AG08396 (cell line): ENCODE data around the gene PLGRKT.
"Not testable (repeated sequence)": the region's sequence is repeated elsewhere in the genome, so short reads cannot be mapped to it uniquely, and the experiment has no call there.

ENCODE experiments used
- DNase-seq: peaks from one replicate; pipeline ENCODE4 v3.0.0; 2012; ENCODE audit warnings: low spot score, mixed read lengths

Gene PLGRKT

DNA sequence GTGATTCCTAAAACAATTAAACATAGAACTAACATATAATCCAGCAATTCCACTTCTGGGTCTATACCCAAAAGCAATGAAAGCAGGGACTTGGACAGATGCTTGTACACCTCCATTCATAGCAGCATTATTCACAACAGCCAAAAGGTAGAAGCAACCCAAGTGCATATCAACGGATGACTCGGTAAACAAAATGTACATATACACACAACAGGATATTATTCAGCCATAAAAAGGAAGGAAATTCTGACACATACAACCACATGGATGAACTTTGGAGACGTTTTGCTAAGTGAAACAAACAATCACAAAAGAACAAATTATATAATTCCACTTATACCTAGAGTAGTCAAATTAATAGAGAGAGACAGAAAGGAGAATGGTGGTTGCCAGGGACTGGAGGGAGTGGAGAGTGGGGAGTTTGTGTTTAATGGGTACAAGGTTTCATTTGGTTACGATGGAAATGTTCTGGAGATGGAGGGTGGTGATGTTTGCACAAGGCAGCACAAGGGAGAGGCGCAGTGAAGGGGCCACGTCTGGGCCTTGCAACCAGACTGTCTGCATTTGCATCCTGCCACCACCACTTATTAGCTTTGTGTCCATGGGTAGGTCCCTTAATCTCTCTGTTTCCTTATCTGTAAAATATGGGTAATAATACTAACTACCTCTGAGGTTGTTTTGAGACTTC lies 61.8 kb downstream of the PLGRKT start:
- DNase-seq: no peak

DNA sequence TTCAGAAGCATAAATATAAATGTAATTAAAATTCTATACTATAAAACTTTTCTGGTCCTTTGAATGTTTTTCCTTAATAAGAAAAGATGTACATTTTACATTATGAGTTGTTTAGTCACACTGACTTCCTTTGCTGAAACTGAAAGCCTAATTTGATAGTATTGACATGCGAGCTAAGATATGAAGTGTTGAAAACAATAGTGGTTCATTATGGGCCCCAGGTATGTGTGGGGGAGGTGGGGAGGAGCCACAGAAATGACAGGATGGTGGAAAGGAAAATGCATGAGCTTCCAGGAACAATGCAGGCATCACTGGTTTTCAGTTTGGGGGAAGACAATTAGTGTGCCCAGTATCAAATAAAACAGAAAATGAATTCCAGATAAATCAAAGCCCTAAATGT lies 62.6 kb downstream of the PLGRKT start:
- no peak for DNase-seq

DNA sequence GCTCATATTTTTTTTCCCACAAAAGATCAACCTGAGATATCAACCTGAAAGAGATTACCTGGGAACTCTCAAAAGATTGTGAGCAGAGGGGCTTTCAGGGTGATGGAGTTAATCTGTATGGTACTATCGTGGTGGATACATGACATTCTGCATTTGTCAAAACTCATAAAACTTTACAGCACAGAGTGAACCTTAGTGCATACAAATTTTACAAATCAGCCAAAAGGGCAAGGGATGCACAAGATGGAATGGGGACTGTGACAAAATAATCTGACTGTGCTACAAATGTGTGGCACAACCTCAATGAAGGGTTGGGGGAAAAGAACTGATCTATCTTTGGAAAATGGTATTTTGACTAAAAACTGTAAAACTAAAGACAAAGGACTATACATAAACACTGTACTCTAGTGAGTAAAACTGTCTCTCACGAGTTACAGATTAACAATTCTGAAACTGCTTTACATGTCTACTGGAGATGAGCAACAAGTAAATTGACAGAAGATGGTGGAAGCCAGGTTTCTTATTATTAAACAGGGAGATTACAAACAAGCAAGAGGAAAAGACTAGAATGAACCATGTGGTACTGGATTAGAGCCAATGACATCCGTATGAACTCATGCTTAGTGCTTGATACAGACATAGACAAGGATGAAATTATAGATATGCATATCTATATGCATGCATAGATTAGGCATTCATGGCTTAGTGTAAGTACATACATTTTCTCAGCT lies 73.3 kb downstream of the PLGRKT start:
- DNase-seq: no peak

DNA sequence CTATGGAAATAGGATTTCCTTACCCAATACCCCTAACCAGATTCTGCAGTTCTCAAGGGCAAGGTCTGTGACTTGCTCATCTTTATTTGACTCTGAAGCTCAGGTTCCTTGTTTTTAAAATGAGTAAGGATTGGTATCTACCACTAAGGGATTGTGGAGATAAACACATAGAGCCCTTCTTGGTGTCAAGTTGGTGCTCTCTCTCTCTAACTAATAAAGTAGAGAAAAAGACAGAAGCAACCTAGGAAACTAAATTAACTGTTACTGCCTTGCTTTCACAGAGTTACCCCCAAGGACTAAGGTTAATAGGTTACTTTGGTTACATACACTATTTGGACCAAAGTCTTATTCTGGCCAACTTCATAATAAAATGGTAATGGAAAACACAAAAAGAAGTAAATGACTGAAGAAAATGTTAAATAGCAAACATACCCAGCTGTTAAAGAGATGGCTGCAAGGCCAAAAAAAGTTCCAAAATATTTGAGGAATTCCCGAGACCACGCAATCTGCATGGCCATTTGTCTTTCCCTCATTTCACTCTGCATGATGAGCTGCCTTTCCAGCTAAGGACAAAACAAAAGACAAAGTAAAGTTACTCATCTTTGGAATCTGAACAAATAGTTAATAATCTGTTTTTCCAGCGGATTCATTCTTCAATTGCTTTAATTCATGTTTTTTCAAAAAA lies 76.3 kb downstream of the PLGRKT start:
- DNase-seq: no peak

DNA sequence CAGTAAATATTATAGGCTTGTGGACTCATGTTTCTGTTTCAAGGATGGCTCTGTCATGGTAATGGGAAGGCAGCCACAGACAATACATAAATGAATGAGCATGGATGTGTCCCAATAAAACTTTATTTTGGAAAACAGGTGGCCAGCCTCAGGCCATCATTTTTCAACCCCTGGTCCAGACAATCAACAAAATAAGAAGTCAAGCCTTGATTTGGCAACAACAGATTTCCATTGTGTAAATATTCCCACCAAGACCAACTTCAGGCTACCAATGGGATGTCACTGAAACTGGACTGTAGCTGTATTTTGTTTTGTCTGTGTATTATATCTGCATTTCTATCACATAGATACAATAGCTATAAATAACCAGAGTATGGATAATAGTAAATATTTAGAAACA lies 77.4 kb downstream of the PLGRKT start:
- no peak for DNase-seq

DNA sequence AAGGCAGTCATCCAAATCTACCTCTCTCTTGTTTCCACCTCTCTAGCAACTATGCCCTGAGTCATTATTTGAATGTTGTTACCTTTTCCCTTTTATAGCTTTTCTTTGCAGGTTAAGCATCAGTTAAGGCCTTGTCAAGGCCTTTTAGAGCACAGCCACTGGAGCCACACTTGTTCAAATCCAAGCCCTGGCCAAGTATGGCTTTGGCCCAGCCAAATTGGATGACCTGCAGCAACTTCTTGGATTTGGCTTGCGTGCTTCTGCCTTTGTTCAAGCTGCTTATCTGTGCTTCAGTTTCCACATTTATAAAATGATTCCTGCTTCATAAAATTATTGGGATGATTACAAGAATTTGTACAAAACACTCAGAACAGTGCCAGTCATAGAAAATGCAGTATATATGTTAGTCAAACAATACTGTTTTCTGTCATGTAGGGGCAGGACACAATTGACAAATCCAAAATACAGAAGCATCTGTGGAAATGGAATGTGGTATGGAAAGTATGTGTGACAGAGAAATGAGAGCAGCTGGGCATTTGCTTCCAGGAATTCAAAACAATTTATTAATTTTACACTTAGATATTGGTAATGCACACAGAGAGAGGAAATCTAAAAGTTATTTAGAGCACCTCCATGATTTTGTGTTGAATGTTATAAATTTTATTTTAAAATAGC lies 80.2 kb downstream of the PLGRKT start:
- no peak for DNase-seq

DNA sequence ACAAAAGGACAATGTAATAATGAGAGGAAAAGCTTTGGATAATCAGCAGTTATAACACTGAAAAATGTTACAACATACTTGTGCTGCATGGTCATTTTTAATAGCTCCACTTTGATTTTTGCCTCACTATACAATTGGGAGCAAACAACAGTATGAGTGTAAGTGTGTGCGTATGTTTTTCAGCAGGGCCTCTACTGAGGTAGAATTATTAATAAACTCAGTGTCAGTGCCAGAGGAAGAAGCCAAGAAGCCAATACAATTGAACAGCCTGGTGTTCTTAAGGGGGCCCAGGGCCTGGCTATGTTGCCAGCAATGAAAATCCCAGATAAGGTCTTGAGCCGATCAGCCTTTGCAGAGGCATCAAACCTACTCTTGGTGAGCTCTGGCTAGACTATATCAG lies 81.9 kb downstream of the PLGRKT start:
- no peak for DNase-seq

DNA sequence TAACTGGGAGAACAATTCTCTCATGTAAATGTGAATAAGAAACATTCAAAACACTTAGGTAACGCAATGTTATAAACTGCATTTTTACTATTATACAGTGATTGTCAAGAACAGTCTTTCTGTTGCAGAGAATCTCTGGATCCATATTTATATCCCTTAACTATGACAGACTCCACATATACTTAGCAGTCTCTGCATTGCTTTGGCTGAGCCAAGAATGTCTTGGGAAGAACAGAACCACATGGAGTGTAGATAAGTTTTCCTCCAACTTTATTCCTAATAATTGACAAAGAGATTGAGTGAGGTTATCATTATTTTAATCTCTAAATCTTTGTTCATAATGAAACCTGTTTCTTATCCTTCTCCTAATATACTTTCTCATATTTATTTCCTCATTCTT lies 82.5 kb downstream of the PLGRKT start:
- no peak for DNase-seq

DNA sequence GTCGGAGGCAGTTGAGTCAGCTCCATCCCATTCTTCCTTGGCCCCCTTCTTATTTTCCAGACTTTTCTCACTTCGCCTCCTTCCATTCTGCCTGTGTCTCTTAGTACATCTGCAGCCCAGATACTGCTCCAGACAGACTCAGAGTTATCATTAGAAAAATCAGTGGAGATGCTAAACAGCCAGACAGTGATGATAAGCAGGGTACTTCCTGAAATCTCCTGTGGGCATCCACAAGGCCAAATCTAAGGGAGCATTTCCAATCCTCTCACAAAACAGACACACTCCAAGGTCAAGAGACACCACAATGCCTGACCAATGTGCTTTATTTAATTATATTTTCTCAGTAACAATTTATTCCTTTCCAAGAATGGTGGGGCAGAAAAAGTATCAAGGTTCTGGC lies 83.5 kb downstream of the PLGRKT start:
- no peak for DNase-seq

DNA sequence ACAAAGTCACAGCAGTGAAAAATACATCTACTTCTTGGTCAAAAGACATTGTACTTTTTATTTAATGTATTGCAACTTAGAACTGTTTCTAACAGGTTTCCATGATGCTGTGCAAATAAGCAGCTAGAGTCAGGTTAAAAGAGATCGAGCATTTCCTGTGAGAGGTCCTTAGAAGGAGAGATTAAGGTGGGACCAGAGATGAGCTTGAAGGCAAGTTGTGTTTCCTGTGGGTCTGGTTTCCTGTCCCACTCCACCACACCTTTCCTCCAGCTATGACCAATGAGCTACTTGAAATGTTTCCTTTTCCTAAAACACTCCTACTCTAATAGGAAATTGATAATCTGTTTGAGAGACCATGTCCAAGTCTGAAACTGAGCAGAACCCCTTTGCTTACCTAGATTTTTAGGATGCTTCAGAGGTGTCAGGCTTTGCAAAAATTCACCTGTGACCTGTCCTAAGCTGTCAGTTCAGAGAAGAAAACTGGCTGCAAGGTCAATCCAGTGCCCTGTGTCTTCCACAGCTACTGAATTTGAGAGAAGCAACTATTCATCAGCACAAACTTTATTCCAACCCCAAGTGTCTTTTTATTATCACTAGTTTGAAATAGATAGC lies 85.0 kb downstream of the PLGRKT start:
- no peak for DNase-seq

DNA sequence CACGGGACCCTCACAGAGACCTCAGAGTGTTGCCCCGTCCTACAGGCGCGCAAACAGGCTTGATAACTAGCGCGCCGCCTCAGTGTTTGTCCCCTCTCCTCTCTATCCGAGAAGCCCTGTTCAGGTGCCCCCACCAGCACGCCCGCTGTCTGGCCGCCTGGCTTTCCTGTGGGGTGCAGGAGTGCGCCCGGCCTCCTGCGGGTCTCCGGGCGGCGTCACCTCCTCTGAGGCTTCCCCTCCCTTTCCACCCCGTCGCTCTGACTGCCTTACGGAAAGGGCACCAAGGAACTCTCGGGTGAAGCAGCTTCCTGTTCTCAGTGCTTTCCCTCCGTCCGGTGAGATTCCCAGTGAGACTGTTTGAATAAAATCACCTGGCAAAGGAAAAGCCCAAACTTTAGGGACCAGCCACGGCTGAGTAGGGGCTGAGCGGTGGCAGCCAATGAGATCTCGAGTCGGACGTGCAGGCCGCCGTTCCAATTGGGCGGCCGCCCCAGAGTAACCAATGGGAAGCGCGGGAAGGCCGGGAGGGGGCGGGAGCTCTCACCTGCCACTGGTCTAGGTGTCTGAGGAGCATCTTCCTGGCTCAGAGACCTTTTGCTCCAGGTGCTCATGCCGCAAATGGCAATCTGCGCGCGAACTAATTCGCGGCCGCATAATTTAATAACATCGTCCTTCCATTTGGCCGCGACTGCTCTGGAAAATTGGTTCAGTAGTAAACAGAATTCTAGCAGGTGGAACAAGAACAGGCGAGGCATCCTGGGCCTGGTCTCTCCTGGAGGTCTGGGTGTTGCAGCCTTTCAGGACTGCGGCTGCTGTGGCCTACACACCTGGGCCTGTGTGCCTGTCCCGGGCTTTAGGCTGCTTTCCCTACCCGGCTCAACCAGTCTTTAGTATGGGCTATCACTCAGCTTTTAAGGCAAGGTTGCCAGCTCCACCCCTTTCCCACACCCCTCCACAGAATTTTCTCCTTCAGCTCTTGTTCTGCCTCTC lies 98.4 kb downstream of the PLGRKT start, which contains the start of gene RLN1:
RLN1 (minus strand) TSS at position 885 of the 990 bp plus-strand sequence; CDS start at position 755, 130 bp downstream.
- DNase-seq: not testable (repeated sequence)

DNA sequence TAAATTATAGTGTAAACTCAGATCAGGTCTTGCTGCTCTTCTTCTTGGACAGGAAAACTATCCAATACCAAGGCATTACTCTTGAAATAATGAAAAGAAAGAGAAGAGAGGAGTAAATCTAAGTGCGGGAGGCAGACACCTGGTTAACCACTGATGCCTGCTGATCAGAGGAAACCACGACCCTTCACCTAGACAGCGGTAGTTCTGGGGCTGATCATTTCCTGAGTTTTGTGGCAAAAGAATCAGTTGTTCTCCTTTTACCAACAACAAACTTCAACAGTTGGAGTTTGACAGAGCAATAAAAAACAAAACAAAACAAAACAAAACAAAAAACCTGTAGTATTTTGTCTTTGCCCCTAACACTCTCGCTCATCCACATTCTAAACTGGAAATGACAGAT lies 101.0 kb downstream of the PLGRKT start:
- DNase-seq: no peak

DNA sequence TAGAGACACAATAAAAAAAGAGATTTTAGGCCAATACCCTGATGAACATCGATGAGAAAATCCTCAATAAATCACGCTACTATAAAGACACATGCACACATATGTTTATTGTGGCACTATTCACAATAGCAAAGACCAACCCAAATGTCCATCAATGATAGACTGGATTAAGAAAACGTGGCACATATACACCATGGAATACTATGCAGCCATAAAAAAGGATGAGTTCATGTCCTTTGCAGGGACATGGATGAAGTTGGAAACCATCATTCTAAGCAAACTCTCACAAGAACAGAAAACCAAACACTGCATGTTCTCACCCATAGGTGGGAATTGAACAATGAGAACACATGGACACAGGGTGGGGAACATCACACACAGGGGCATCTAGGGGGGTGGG lies 106.4 kb downstream of the PLGRKT start:
- DNase-seq: not testable (repeated sequence)

DNA sequence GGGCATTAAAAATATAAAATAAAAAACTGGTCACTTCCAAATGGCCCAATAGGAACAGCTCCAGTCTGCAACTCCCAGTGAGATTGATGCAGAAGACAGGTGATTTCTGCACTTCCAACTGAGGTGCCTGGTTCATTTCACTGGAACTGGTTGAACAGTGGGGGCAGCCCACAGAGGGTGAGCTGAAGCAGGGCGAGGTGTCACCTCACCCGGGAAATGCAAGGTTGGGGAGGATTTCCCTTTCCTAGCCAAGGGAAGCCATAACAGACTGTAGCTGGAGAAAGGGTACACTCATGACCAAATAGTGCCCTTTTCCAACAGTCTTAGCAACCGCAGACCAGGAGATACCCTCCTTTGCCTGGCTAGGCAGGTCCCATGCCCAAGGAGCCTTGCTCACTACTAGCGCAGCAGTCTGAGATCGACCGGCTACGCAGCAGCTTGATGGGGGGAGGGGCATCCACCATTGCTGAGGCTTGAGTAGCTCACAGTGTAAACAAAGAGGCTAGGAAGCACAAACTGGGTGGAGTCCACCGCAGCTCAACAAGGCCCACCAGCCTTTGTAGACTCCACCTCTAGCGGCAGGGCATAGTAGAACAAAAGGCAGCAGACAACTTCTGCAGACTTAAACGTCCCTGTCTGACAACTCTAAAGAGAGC lies 110.7 kb downstream of the PLGRKT start:
- no peak for DNase-seq

DNA sequence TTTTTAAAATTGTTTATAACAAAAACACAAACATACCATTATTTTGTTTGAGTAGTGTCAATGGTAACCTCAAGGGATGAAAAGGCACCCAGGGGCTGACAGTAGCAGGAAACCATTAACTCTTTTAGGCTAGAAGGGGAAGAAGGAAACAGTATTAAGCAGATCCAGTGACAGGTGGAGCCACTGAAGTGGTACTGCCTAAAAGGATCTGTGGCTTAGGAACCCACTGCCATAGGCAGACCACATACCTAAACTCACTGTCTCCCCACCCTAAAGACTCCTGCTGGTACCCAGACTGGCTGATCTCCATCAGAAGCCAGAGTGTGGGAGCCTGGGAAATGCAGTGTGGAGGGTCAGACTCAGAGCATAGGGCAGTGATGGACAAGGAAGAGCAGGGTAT lies 111.5 kb downstream of the PLGRKT start:
- DNase-seq: no peak

DNA sequence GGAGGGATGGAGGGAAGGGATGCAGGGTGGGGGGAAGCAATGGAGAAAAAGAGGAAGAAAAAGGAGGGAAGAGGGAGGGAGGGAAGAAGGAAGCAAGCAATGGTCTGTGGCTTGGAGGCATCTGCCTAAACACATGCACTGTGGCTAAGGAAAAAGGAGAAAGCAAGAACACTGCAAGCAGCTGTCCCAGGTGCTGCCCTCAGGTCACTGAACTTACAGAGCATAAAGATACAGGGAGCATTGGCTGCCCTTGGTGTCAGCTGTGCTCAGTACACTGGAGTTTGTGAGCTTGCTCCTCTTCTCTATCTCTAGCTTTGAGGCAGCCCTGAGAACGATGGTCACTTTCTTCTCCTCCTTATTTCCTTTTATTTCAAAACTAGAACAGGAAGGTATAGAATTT lies 116.1 kb downstream of the PLGRKT start:
- not testable (repeated sequence) for DNase-seq

DNA sequence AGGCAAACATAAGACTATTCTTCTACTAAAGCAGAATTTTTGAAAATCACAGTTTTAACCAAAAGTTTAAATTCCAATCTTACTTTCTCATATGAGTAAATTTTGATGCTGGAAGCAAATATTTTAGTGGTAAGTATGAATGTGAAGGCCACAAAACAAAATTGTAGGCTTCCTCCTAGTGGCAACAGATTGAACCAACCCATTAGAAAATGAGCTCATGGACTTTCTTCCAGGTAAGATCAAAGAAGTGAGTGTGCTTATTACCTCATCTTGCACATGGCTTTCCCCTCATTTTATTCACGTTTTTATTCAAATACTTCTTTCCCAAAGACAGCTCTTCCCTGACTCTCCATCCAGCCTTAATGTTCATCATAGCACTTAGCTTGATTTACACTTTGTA lies 116.7 kb downstream of the PLGRKT start:
- DNase-seq: no peak

DNA sequence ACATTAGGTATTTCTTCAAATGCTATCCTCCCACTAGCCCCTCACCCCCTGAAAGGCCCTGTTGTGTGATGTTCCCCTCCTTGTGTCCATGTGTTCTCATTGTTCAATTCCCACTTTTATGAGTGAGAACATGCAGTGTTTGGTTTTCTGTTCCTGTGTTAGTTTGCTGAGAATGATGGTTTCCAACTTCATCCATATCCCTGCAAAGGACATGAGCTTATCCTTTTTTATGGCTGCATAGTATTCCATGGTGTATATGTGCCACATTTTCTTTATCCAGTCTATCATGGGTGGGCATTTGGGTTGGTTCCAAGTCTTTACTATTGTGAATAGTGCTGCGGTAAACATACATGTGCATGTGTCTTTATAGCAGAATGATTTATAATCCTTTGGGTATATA lies 121.3 kb downstream of the PLGRKT start:
- not testable (repeated sequence) for DNase-seq

DNA sequence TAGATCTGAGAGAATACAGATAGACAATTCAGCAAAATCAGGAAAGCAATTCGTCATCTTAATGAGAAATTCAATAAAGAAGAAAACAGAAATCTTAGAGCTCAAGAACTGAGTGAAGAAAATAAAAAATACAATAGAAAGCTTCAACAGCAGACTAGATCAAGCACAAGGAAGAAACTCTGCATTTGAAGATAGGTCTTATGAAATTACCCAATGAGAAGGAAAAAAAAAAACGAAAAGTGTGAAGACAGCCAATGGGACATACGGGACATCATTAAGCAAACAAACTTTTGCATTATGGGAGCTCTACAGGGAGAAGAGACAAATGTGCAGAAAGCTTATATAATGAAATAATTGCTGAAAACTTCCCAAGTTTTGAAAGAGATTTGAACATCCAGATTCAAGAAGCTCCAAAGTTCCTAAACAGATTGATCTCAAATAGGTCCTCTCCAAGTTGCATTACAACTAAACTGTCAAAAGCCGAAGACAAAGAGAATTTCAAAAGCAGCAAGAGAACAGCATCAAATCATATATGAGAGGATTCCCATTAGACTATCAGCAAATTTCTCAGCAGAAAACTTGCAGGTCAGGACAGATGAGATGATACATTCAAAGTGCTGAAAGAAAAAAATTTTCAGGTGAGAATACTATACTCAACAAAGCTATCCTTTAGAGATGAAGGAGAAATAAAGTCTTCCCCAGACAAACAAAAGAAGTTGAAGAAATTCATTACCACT lies 122.4 kb downstream of the PLGRKT start:
- no peak for DNase-seq

DNA sequence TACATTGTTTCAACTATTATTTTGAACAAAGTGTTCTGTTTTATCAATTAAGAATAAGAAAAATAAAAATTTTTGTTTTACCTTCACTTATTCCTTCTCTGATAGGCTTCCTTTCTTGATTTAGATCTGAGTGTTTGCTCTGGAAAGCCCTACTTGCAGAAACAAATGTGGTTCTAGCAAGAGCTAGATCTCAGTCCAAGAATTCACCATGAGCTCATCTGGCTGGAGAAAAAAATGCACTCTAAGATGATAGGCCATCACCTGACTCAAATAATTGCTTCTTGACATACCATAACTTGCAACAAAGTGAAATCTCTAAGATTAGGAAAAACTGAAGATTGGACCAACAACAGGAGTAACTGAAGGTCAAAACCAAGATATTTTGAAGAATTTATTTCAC lies 126.9 kb downstream of the PLGRKT start:
- DNase-seq: no peak
